Brain microvascular endothelial cell (primary cell): Measurements from ENCODE around the gene TPSAB1.
"Not testable (repeated sequence)": the region's sequence is repeated elsewhere in the genome, so short reads cannot be mapped to it uniquely, and the experiment has no call there.

Experiments used
- DNase-seq: peaks from one replicate; pipeline ENCODE4 v3.0.0-alpha.2; 2020
- H3K27ac ChIP-seq: fragments of 250-450 bp; sonication (Bioruptor Pico); 2 replicates; pipeline ENCODE4 v1.5.1; 2020; ENCODE audit warnings: mild to moderate bottlenecking, moderate library complexity
- H3K27me3 ChIP-seq: fragments of 250-450 bp; sonication (Bioruptor Pico); replicated peaks from 2 replicates; pipeline ENCODE4 v1.5.1; 2020; ENCODE audit warnings: mild to moderate bottlenecking
- H3K36me3 ChIP-seq: fragments of 250-450 bp; sonication (Bioruptor Pico); replicated peaks from 2 replicates; pipeline ENCODE4 v1.5.1; 2020; ENCODE audit warnings: mild to moderate bottlenecking
- H3K4me3 ChIP-seq: 2 replicates; pipeline ENCODE4 v1.5.1; 2011; ENCODE audit warnings: low read depth, mild to moderate bottlenecking, control low read depth, low read length, moderate library complexity
- in situ Hi-C: cut with HindIII; loops from 2 replicates; pipeline ENCODE4 v1.10.0; 2017; ENCODE audit warnings: low sequenced_read_pairs, low pct_ligation_motif_present
- TF ChIP-seq, protein P1 (sequence below): IDR thresholded peaks from 2 replicates; pipeline ENCODE4 v1.5.1; 2011; ENCODE audit warnings: low read depth, mild to moderate bottlenecking, moderate library complexity, low read length, control low read depth, inconsistent platforms; ENCODE audit errors: missing control alignments

TPSAB1 gene

DNA sequence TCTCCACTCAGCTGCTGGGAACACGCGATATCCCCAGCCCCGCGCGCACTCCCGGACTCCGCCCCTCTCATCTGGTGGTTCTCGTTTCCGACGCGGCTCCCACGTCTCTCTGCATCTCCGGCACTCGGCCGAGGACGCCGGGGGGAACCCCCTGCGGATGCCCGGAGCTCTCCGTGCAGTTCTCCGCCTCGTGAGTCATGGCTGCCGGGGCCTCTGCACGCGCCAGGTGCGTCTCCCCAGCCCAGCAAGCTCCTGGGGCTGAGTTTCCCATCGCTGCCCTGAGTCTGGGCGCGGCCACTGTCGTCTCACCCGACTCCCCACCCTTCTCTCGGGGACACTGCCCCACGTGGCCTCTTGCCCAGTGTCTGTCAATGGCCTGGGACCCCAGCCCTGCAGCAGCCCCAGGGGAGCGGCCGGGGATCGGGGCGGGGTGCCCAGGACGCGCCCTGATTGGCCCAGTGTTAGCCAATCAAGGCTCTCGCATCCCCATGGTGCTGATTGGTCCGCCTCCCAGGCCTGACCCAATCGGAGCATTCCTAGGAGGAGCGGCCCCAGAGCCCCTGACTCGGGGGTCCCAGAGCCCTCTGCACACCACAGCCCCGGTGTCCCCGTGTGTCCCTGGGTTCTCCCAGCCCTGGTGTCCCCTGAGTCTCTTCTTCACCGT, 13.3 kb downstream of the TPSAB1 start:
- H3K4me3 ChIP-seq, in situ Hi-C loops, H3K36me3 ChIP-seq, DNase-seq, H3K27me3 ChIP-seq, H3K27ac ChIP-seq: not testable (repeated sequence)

DNA sequence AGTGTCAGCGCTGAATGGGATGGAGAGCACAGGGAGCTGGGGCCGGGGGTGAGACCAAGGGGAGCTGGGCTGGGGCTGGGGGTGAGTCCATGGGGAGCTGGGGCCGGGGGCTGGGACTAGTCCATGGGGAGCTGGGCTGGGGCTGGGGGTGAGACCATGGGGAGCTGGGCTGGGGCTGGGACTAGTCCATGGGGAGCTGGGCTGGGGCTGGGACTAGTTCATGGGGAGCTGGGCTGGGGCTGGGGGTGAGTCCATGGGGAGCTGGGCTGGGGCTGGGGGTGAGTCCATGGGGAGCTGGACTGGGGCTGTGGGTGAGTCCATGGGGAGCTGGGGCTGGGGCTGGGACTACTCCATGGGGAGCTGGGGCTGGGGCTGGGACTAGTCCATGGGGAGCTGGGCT, 14.3 kb downstream of the TPSAB1 start:
- in situ Hi-C loops, H3K27ac ChIP-seq, DNase-seq, H3K36me3 ChIP-seq, H3K4me3 ChIP-seq: not testable (repeated sequence)
- peaks cover 11% of the 10 kb centered on the region for H3K27me3 ChIP-seq

DNA sequence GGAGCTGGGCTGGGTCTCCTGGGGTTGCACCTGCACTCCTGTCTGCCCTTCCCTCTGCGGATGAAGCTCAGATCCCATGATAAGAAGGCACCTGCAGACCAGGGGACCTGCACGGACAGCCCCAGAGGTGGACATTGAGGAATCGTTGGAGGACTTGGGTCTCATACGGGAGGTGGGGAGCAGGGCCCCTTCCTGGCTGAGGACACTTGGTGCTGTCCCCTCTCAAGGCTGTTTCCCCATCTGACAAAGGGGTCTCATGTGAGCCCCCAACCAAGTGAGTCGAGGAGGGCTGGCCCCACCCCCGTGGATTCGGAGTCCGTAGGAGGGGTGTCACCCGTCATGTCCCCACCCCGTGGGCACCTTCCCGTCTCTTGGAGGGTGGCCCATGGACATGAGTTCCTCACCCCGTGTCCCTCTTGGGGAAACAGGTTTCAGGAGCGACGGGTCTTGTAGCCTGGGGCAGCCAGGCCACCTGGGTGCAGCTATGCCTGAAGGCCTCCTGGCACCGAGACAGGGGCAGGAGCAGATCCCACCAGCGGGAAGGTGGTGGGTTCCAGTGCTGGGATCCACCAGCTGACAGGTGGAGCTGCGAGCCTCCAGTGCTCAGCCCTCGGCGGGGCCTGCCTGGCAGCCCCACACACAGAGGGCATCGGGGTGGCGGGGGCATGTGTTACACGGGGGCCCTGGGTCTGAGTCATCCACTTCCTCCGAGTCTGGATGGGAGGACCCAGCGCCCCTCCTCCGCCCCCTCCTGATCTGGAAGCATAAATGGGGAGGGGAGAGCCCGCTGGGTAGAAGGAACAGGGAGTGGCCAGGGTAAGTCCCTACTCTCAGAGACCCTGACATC, 15.0 kb downstream of the TPSAB1 start, which contains the start of gene TPSD1:
TPSD1 (plus strand) TSS at position 794 of the 847 bp plus-strand sequence. CDS start 212 bp downstream, outside the sequence.
- H3K27me3 ChIP-seq: peaks cover 16% of the 10 kb centered on the region
- H3K4me3 ChIP-seq, in situ Hi-C loops, DNase-seq, H3K36me3 ChIP-seq, H3K27ac ChIP-seq: not testable (repeated sequence)

DNA sequence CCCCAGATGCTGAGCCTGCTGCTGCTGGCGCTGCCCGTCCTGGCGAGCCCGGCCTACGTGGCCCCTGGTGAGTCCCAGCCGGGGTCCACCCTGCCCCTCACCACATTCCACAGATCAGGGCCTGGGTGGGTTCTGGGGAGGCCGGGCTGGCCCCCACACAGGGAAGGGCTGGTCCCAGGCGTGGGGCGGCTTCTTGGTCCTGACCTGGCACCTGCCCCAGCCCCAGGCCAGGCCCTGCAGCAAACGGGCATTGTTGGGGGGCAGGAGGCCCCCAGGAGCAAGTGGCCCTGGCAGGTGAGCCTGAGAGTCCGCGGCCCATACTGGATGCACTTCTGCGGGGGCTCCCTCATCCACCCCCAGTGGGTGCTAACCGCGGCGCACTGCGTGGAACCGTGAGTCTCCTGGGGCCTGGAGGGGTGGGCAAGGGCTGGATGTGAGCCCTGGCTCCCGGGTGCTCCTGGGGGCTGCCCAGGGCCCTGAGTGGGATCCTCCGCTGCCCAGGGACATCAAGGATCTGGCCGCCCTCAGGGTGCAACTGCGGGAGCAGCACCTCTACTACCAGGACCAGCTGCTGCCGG, 15.9 kb downstream of the TPSAB1 start:
- in situ Hi-C loops: not testable (repeated sequence)

DNA sequence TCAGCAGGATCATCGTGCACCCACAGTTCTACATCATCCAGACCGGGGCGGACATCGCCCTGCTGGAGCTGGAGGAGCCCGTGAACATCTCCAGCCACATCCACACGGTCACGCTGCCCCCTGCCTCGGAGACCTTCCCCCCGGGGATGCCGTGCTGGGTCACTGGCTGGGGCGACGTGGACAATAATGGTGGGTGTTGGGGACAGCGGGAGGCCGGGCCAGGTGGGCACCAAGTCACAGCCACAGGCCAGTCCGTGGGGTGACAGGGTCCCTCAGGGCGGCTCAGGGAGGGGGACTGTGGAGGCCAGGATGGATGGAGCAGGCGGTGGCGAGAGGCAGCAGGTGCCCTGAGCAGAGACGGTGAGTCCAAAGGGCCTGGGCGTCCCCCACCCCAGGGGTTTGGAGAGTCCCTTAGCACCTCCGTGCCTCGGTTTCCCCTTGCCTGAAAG, 16.4 kb downstream of the TPSAB1 start:
- Histone ChIP-seq H3K36me3 (no peaks in the 10 kb centered on the region), H3K4me3 (no peak overlapping the region), H3K27me3 (peaks cover 25% of the 10 kb centered on the region), H3K27ac (no peak overlapping the region)
- DNase-seq: no peak
- TF ChIP-seq, protein P1, sequence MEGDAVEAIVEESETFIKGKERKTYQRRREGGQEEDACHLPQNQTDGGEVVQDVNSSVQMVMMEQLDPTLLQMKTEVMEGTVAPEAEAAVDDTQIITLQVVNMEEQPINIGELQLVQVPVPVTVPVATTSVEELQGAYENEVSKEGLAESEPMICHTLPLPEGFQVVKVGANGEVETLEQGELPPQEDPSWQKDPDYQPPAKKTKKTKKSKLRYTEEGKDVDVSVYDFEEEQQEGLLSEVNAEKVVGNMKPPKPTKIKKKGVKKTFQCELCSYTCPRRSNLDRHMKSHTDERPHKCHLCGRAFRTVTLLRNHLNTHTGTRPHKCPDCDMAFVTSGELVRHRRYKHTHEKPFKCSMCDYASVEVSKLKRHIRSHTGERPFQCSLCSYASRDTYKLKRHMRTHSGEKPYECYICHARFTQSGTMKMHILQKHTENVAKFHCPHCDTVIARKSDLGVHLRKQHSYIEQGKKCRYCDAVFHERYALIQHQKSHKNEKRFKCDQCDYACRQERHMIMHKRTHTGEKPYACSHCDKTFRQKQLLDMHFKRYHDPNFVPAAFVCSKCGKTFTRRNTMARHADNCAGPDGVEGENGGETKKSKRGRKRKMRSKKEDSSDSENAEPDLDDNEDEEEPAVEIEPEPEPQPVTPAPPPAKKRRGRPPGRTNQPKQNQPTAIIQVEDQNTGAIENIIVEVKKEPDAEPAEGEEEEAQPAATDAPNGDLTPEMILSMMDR: no peak
- in situ Hi-C loops: no loop called here

More for the DNA sequence above, 15.9 kb downstream of the TPSAB1 start:
- not testable (repeated sequence) for H3K36me3 ChIP-seq, H3K27ac ChIP-seq, H3K4me3 ChIP-seq, DNase-seq
- H3K27me3 ChIP-seq: peaks cover 20% of the 10 kb centered on the region

DNA sequence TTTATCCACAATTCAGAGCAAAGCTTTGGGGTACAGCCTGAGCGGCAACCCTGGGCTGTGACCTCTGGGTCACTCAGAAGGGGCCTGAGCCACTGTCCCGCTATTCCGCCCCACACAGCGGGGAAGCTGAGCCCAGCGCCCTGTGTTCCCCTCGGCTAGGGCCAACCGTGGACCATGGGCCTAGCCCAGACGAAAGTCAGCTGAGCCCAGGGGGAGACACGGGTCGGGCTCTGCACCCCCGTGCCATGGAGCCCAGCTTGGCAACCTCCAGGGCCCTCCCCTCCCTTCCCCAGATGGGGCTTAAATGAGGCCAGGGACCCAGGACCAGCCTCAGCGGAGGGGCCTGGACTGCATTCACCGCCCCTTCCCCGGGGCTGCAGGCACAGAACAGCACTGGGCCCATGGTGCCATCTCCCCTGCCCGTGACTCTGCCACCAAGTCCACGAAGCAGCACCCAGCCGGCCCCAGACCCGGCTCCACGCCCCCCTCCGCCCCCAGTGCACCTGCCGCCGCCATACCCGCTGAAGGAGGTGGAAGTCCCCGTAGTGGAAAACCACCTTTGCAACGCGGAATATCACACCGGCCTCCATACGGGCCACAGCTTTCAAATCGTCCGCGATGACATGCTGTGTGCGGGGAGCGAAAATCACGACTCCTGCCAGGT, 17.2 kb downstream of the TPSAB1 start:
- Histone ChIP-seq H3K4me3 (no peak overlapping the region), H3K27ac (no peak overlapping the region), H3K27me3 (peaks cover 31% of the 10 kb centered on the region), H3K36me3 (no peaks in the 10 kb centered on the region)
- TF ChIP-seq, protein P1: no peak
- DNase-seq: no peak
- in situ Hi-C loops: no loop called here

DNA sequence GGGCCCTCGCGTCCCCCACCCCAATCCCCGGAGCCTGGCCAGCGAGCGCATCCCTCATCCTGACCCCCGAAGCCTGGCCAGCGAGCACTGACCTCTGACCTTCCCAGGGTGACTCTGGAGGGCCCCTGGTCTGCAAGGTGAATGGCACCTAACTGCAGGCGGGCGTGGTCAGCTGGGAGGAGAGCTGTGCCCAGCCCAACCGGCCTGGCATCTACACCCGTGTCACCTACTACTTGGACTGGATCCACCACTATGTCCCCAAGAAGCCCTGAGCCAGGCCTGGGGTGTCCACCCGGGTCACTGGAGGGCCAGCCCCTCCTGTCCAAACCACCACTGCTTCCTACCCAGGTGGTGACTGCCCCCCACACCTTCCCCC, 17.7 kb downstream of the TPSAB1 start:
- Histone ChIP-seq H3K27me3 (peaks cover 31% of the 10 kb centered on the region), H3K4me3 (no peak overlapping the region), H3K36me3 (no peaks in the 10 kb centered on the region), H3K27ac (no peak overlapping the region)
- in situ Hi-C loops: no loop called here
- TF ChIP-seq, protein P1: no peak
- no peak for DNase-seq
